ENCODE results near the gene PABPN1L.

DNA sequence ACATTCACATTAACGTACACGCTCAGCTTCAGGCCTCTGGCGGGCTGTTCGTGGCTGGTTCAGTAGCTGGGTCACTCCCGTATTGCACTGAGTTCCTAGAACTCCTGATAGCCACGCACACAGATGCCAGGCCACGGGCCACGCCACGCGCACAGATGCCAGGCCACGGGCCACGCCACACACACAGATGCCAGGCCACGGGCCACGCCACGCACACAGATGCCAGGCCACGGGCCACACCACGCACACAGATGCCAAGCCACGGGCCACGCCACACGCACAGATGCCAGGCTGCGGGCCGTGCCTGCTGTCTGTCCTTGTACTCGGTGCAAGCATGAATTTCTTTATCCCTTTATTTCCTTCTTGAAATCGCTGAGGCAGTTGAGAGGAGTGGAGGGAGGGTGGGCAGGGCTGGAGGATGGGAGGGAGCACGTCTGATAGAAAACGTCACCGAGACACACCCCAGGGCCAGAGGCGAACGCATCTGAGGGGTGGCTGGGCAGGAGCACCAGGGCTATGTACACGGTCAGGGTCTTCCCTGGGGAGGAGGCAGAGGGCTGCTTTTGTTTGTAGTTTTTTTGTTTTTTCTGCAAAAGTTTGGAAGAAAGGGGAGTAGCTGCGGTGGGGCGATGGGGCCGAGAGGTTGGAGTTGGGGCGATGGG, 8.6 kb upstream of the PABPN1L start:
- TF ChIP-seq POLR2A (IDR thresholded peaks at IDR 0.05; ENCODE audit: borderline replicate concordance, extremely low read depth, insufficient read depth, insufficient read length): no peak
- TF ChIP-seq, protein P1, sequence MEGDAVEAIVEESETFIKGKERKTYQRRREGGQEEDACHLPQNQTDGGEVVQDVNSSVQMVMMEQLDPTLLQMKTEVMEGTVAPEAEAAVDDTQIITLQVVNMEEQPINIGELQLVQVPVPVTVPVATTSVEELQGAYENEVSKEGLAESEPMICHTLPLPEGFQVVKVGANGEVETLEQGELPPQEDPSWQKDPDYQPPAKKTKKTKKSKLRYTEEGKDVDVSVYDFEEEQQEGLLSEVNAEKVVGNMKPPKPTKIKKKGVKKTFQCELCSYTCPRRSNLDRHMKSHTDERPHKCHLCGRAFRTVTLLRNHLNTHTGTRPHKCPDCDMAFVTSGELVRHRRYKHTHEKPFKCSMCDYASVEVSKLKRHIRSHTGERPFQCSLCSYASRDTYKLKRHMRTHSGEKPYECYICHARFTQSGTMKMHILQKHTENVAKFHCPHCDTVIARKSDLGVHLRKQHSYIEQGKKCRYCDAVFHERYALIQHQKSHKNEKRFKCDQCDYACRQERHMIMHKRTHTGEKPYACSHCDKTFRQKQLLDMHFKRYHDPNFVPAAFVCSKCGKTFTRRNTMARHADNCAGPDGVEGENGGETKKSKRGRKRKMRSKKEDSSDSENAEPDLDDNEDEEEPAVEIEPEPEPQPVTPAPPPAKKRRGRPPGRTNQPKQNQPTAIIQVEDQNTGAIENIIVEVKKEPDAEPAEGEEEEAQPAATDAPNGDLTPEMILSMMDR (IDR thresholded peaks at IDR 0.05 in 2 of 3, conservative IDR thresholded peaks at IDR 0.05 in 1 of 3; ENCODE audit: borderline replicate concordance in 1 of 3, insufficient read depth in 1 of 3, low read depth in 2 of 3, low read length in 2 of 3): no peak
- TF ChIP-seq EGR1 (IDR thresholded peaks at IDR 0.05; ENCODE audit: low read depth): no peak
- no peak for TF ChIP-seq YY1 (IDR thresholded peaks at IDR 0.05; ENCODE audit: extremely low read depth, insufficient replicate concordance, low read depth, low read length)
- TF ChIP-seq ELF1 (IDR thresholded peaks at IDR 0.05; ENCODE audit: borderline replicate concordance, low read depth): no peak
- TF ChIP-seq EZH2 (IDR thresholded peaks at IDR 0.05): no peak
- TF ChIP-seq FOSL1 (IDR thresholded peaks at IDR 0.05; ENCODE audit: low read depth): no peak

Measured in HCT116 (cell line).